Glomerular visceral epithelial cell (primary cell): ENCODE measurements around the gene ANKS3.

ENCODE experiments used
- DNase-seq: peaks from one replicate; pipeline ENCODE4 v3.0.0-alpha.2; 2016; ENCODE audit errors: extremely low spot score

The ANKS3 gene

GRCh38 chr16:4685776-4686496 lies 48.1 kb downstream of the ANKS3 start:
- DNase-seq, result no peak

GRCh38 chr16:4685292-4685691 lies 48.8 kb downstream of the ANKS3 start:
- DNase-seq, result no peak

GRCh38 chr16:4684763-4685162 lies 49.3 kb downstream of the ANKS3 start:
- DNase-seq, result no peak

GRCh38 chr16:4684058-4684715 lies 49.9 kb downstream of the ANKS3 start:
- DNase-seq, result no peak

DNA sequence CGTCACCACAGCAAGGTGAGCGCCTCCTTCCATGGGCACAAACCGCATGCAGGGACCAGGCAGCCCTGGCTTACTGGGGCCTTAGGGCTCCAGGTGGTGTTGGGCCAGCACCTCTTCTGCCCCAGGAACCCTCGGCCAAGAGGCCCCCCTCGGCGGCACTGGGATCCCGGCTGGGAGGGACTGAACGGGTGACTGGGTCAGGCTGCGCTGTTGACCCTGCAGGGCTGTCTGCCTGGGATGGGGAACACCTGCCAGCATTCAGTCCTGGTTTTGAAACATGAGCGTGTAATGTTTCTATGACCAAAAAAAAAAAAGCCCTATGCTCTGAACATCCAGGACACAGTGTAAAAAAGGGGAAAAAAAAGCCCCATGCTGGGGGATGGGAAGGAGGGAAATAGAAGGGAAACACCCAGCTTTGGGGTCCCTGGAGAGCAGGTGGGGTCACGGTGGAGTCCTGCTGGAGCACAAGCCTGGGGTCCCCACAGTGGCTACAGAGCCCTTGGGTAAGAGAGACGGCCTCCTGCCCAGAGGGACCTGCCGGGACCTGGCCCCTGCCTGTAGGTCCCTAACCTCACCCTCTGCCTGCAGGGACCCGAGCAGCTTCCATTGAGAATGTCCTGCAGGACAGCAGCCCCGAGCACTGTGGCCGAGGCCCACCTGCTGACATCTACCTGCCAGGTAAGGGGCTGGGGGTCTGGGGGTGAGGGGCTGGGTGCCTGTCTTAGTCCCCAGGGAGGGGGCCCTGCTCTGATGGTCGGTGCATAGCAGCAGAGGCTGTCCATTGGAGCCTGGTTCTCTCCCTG lies 50.6 kb downstream of the ANKS3 start:
- no peak for DNase-seq

GRCh38 chr16:4682616-4683254 lies 51.3 kb downstream of the ANKS3 start:
- peak; percentile 16 for DNase-seq

DNA sequence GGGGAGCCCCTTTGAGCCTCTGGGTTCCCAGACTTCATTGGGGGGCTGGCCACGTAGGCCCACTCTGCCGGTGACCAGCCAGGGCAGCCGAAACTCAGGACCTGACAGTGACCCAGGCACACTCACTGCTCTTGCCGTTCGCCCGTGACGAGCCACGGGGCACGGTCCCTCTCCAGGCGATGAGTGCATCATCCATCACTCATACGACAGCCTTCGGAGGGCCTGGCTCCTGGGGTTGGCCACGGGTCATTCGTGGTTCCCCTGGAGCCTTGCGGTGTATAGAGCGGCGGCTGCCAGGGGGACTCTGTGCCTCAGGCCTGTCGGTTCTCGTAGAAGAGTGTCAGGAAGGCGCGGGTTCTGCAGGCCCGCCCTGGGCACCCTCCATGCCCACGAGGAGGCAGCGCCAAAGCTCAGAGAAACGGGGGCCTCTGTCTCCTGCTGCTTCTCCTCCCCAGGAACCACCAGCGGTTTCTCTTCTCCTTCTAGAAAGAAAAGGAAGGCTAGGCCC lies 51.9 kb downstream of the ANKS3 start:
- DNase-seq, result no peak

- no peak for DNase-seq
Measured at GRCh38 chr16:4681471-4682083, 52.5 kb downstream of the ANKS3 start.

DNA sequence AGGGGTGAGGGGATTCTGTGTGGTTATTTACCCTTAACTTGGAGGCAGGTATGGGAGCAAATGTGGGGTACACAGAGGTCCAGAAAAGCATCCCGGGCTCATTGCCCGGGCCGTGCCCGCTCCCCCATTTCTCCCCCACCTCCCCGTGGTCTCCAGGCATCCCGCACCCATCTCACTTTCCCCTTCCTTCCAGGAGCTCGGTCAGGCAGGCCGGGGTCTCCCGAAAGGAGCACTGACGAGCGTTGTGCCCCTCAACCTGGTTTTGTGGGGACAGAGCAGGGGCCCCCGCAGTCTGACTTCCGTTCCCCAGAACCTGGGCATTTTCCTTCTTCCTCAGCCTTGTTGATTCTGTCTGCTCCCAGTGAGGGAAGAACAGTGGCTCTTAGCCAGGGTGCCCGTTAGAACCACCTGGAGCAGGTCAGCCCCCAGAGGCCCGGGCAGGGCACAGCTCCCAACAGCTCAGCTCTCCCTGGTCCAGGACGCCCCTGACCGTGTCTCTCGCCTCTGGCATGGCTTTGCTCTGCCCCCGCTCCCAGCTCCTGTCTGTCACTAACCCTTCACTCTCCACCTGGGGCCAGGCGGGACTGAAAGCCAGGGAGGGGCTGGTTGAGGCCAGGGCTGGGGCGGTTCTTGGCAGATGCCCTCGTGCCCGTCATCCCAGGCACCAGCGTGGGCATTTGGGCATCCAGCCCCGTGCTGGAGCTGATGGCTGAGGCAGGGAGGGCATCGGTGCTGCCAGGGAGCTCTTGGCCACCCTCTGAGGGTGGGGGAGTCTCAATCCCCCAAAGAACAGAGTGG lies 53.2 kb downstream of the ANKS3 start:
- no peak for DNase-seq

- no peak for DNase-seq
Measured at GRCh38 chr16:4679850-4680636, 54.0 kb downstream of the ANKS3 start.

GRCh38 chr16:4679156-4679849 lies 54.8 kb downstream of the ANKS3 start:
- no peak for DNase-seq

- DNase-seq, result no peak
Measured at GRCh38 chr16:4678596-4678995, 55.5 kb downstream of the ANKS3 start.

GRCh38 chr16:4677994-4678393 lies 56.1 kb downstream of the ANKS3 start:
- no peak for DNase-seq

DNA sequence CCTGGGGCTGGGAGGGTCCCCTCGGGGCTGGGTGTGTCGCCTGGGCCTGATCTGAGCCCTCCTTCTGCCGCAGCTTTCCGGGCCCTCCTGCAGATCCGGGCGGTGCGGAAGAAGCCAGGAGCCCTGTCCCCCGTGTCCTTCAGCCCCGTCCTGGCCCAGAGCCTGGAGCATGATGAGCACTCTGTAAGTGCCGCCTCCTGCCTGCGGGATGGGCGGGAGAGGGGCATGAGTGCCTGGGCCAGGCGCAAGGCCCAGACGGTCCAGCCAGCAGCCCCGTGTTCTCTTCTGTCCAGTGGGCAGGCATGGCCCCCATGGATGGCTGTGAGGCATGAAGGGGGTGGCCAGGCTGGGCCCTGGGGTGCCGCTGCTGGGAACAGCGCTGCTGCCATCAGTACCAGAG lies 56.7 kb downstream of the ANKS3 start:
- no peak for DNase-seq

DNA sequence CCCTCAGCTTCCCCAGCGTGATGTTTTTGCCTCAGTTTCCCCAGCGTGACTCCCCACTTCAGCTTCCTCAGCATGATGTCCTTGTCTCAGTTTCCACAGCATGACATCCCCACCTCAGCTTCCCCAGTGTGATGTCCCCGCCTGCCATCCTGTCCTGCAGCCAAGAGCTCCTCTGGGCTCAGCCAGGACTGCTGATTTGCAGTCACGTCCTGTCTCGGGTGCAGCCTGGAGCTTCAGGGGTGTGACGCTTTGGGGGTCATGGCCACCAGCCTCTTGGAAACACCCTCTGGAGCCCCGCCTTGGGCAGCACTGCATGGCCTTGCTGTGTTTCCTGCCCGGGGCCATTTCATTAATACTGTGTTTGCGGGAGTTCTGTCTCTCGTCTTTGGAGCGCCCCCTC lies 57.2 kb downstream of the ANKS3 start:
- DNase-seq, result no peak

- DNase-seq, result no peak
Measured at GRCh38 chr16:4675864-4676786, 57.9 kb downstream of the ANKS3 start.

DNA sequence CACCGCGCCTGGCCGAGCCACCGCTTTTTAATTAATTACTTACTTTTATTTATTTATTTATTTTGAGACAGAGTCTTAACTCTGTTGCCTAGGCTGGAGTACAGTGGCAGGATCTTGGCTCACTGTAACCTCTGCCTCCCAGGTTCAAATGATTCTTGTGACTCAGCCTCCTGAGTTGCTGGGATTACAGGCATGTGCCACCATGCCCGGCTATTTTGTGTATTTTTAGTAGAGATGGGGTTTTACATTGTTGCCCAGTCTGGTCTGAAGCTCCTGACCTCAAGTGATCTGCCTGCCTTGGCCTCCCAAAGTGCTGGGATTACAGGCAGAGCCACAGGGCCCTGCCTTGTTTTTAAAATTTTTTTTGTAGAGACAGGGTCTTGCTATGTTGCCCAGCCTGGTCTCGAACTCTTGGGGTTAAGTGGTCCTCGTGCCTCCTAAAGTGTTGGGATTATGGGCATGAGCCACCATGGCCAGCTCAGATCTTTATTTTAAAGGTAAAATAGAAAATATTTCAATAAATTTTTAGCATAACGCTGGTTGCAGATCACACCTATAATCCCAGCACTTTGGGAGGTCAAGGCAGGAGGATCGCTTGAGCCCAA lies 59.0 kb downstream of the ANKS3 start:
- no peak for DNase-seq
